Measurements from ENCODE around the gene MRPL24. TPM values are rescaled to one million over a fixed set of nuclear protein-coding genes. Genes with fewer than 3 reads are reported as not detected.
A peak's percentile ranks its signal among the peaks of the same experiment; 100 is the strongest.
"Not testable (repeated sequence)": the region's sequence is repeated elsewhere in the genome, so short reads cannot be mapped to it uniquely, and the experiment has no call there.

MRPL24 gene
- polyA plus RNA-seq, 2 of the 4 experiments (the other 2 are of a cell fraction): 170 to 198 TPM

DNA sequence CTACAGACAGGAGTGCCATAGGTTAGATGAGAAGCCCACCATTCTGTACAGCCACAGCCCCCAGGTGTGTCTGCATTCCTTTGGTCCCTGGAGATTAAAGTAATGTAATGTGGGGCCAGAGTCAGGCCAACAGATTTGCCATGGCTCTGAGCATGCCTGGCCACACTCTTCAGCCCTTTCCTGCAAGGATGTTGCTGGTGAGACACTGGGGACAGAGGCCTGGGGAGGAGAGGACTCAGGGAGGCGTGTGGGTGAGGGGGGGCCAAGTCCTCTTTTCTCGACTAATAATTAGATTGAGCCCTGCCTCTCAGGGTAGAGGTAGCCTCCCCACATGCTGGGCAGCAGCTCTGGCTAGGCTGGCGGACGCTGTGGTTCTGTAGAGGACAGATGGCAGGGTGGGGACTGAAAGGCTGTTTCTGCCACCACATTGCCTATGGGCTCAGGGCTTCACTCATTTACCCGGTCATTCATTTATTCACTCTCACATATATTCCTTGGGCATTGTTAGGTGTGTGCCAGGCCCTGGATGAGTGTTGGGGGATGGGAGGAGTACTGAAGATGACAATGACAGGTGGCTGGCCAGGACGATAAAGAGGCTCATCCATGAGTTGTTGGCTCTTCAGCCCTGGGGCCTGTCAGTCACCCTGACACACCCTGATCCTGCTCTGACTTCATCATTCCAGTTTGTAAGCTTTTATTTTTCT, 19.4 kb upstream of the MRPL24 start:
- Histone ChIP-seq H3K4me2 (no peak overlapping the region), H3K27ac (no peak overlapping the region), H3K4me3 (no peak overlapping the region), H3K4me1 (no peaks in the 10 kb centered on the region), H3K9me3 (no peaks in the 10 kb centered on the region)
- 66% methylated on average over 5 of the region's 6 CpGs for WGBS (ENCODE audit: missing lambda C conversion rate)
- no peak for TF ChIP-seq POLR2A (IDR thresholded peaks at IDR 0.05; ENCODE audit: low read length)
- DNase-seq (ENCODE audit: low read depth in 1 of 2, low spot score in 1 of 2) (no peak), ATAC-seq (peak in 1 of 2 experiments; percentile 56; a peak in 4 of 6 replicates), FAIRE-seq (no peak)
- ChIA-PET POLR2A (interaction anchor here (1.0 kb wide), 1 partner anchor 13 kb away, joined by 3 read pairs; no protein-coding TSS in a partner anchor), CTCF (interaction anchor here (0.6 to 13.3 kb wide), 7 partner anchors 8 to 114 kb away, joined by 3 to 130 read pairs (median 4); partner anchors contain the start of genes ISG20L2 and METTL25B)

DNA sequence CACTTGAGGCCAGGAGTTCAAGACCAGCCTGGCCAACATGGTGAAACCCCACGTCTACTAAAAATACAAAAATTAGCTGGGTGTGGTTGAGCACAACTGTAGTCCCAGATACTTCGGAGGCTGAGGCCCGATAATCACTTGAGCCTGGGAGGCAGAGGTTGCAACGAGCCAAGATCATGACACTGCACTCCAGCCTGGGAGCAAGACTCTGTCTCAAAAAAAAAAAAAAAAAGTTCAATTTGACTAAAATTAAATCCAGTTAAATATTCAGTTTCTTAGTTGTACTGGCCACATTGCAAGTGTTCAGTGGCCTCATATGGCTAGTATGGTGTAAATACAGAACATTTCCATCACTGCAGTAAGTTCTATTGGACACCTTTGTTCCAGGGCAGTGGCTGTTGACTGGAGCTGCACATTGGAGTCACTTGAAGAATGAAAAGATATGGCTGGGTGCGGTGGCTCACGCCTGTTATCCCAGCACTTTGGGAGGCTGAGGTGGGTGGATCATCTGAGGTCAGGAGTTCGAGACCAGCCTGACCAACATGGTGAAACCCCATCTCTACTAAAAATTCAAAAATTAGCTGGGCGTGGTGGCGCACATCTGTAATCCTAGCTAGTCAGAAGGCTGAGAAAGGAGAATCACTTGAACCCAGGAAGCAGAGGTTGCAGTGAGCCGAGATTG, 16.8 kb upstream of the MRPL24 start:
- POLR2A ChIA-PET: not testable (repeated sequence)
- CTCF ChIA-PET: interaction anchor here (0.6 to 3.7 kb wide), 5 partner anchors 32 to 104 kb away, joined by 3 to 30 read pairs (median 5); partner anchors contain the start of genes CRABP2 and NTRK1

DNA sequence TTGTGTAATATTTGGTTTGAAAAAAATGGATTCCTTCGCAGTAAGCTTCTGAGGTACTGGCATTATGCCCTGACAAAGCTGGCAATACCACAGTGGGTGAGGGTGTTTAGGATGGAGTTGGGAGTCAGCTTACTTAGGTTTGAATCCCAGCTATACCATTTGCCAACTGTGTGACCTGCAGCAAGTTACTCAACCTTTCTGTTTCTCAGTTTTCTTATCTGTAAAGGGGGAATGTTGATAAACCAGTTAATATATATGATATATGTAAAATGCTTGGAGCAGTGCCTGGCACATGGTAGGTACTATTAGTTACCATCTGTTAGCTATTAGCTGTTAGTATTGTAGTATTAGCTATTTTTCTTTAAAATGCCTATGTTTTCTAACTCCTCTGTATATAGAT, 15.5 kb upstream of the MRPL24 start:
- ChIA-PET POLR2A (interaction anchor here (1.1 kb wide), 2 partner anchors 11 to 28 kb away, joined by 3 to 5 read pairs; partner anchors contain the start of genes METTL25B and PRCC), CTCF (interaction anchor here (0.9 to 3.7 kb wide), 6 partner anchors 22 to 103 kb away, joined by 3 to 30 read pairs (median 6); partner anchors contain the start of gene CRABP2)
- no peak for DNase-seq (ENCODE audit: low read depth in 1 of 2, low spot score in 1 of 2)
- no peak for TF ChIP-seq POLR2A (IDR thresholded peaks at IDR 0.05; ENCODE audit: low read length)
- TF ChIP-seq HEYL (CRISPR knock-in tag; IDR thresholded peaks at IDR 0.05): no peak
- no peak for TF ChIP-seq RCOR1 (IDR thresholded peaks at IDR 0.05; ENCODE audit: low read depth, low read length)
- TF ChIP-seq CTCF (IDR thresholded peaks at IDR 0.05): no peak
- TF ChIP-seq HOXB5 (CRISPR knock-in tag; IDR thresholded peaks at IDR 0.05): no peak
- no peak for TF ChIP-seq ZSCAN20 (CRISPR knock-in tag; IDR thresholded peaks at IDR 0.05)
- TF ChIP-seq SMC3 (IDR thresholded peaks at IDR 0.05): no peak
- no peak for TF ChIP-seq HOXA7 (CRISPR knock-in tag; IDR thresholded peaks at IDR 0.05)
- no peak for TF ChIP-seq KDM1A (IDR thresholded peaks at IDR 0.05; ENCODE audit: low read depth)
- TF ChIP-seq RNF2 (IDR thresholded peaks at IDR 0.05; ENCODE audit: borderline replicate concordance, low read depth): no peak
- TF ChIP-seq, protein P1, sequence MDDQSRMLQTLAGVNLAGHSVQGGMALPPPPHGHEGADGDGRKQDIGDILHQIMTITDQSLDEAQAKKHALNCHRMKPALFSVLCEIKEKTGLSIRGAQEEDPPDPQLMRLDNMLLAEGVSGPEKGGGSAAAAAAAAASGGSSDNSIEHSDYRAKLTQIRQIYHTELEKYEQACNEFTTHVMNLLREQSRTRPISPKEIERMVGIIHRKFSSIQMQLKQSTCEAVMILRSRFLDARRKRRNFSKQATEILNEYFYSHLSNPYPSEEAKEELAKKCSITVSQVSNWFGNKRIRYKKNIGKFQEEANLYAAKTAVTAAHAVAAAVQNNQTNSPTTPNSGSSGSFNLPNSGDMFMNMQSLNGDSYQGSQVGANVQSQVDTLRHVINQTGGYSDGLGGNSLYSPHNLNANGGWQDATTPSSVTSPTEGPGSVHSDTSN (IDR thresholded peaks at IDR 0.05): no peak
- TF ChIP-seq ESRRA (IDR thresholded peaks at IDR 0.05; ENCODE audit: borderline replicate concordance, low read length): no peak
- TF ChIP-seq, protein P2, sequence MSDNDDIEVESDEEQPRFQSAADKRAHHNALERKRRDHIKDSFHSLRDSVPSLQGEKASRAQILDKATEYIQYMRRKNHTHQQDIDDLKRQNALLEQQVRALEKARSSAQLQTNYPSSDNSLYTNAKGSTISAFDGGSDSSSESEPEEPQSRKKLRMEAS (IDR thresholded peaks at IDR 0.05): no peak
- TF ChIP-seq CHD2 (IDR thresholded peaks at IDR 0.05; ENCODE audit: low read length, partially characterized antibody): no peak
- TF ChIP-seq ZNF302 (CRISPR knock-in tag; IDR thresholded peaks at IDR 0.05): no peak
- TF ChIP-seq ZC3H11A (IDR thresholded peaks at IDR 0.05): no peak
- no peak for TF ChIP-seq HDAC2 (IDR thresholded peaks at IDR 0.05)
- no peak for TF ChIP-seq GATA3 (IDR thresholded peaks at IDR 0.05; ENCODE audit: borderline replicate concordance)
- TF ChIP-seq EHMT2 (IDR thresholded peaks at IDR 0.05; ENCODE audit: low read depth): no peak
- no peak for TF ChIP-seq JUNB (IDR thresholded peaks at IDR 0.05)
- FAIRE-seq: no peak
- Histone ChIP-seq H3K4me1 (peaks cover 8% of the 10 kb centered on the region; the same call in 1 of the 3 replicates), H3K4me2 (no peak overlapping the region), H3K9me3 (no peaks in the 10 kb centered on the region), H3K4me3 (no peak overlapping the region), H3K27ac (no peak overlapping the region)
- WGBS (ENCODE audit: missing lambda C conversion rate): 93% methylated on average over 1 of the region's 1 CpG
- ATAC-seq: no peak

More for the DNA sequence above, 16.8 kb upstream of the MRPL24 start:
- not testable (repeated sequence) for DNase-seq (ENCODE audit: low read depth in 1 of 2, low spot score in 1 of 2); H3K4me3 ChIP-seq; FAIRE-seq; H3K9me3 ChIP-seq; H3K4me2 ChIP-seq; ATAC-seq; H3K4me1 ChIP-seq; H3K27ac ChIP-seq
- WGBS (ENCODE audit: missing lambda C conversion rate): 93% methylated on average over 10 of the region's 10 CpGs

Measured in A549 (cell line).